ENCODE measurements around the gene GASK1B. TPM values are rescaled to one million over a fixed set of nuclear protein-coding genes. Genes with fewer than 3 reads are reported as not detected.

GASK1B gene
- polyA plus RNA-seq, 12 donors = 48.6 to 82.8 (median 62.9) TPM; not detected in 1

DNA sequence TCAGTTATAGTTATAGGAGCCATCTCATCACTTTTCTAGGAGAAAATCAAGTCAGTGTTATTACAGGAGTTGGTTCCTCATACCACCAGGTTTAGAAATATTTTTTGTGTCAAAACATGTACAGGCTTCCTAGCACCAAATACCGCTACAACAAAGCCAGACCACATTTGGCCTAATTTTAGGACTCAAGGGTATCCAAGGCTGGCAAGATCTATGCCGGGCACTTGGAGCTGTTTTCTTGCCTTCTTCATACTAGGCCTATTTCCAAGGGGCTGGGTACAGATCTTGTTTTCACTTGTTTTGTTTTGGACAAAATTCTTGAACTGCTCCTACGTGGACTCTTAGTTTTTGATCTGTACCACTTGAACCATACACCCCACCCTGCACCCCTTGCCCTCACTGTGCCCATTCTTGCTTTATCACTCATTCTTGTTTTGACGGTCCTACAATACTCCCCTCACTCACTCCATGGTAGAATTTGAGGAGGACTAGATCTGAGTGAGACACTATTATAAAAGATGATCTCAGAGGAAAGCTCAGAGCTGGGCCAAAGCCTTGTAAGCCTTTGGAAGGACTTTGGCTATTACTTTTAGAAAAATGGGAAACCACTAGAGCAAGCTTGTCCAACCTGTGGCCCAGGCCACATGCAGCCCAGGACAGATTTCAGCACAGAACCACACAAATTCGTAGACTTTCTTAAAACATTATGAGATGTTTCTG is 19.8 kb upstream of the GASK1B start:
- DNase-seq = no peak

DNA sequence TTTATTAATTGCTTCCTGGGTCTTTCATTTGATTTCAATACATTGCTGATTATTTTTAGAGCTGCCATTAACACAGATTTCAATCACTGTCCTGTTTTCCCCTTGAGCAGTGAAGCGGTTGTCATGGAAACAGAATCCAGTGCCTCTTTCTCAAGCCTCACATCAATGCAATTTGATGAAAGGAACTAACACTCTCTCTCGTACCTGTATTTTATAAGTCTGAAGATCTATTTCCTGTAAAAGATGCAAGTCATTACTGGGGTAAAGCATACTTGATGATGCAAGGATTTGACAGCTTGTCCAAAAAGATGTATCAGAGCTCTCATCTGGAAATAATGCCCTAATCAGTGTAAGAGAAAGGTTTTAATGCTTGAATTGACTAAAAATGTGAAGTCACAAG is 17.9 kb upstream of the GASK1B start:
- DNase-seq = no peak

DNA sequence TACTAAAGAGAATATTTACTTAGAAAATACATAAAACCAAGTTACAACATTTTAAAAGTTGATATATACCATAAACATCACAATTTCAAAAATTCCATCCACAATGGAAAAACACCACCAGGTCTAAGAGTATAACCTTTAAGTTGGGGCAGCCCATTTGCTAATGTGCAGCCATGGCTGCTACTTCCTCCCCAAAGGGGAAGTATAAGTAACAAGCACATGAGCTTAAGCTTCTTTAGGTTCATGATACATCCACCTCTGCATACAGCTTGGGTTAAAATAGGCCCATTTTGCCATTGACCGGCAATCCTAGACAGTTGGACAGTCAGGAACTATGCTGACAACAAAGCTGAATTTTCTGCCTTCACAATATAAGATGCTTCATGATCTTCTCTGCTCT is 16.6 kb upstream of the GASK1B start:
- DNase-seq = no peak

DNA sequence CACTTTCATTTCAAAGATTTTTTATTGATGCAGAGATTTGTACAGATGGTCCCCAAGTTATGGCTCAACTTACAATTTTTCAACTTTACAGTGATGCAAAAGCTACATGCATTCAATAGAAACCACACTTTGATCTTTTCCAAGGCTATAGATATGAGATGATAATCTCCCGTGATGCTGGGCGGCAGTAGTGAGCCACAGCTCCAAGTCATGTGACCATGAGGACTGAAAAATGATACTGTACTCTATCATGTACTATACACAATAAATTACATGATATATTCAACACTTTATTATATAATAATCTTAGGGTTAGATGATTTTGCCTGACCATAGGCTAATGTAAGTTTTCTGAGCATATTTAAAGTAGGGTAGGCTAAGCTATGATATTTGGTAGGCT is 14.0 kb upstream of the GASK1B start:
- no peak for DNase-seq

DNA sequence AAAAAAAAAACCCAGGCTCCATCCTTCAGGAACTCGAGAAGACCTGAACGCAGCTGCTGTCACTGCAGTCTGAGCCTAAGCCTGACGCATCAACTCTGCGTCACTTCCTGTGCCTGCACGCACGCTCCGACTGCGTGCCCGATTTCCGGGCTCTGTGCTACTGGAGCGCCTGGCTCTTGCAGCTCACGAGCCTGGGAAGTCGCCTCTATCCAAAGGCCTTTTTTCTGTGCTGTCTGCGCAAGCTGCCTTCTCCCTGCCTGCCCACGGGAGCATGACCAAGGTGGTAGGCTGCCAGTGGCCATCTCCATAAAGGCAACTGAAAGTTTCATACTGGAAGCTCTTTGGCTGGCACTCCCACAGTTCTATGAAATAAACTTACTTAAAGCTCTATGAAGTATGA is 9.9 kb upstream of the GASK1B start:
- no peak for DNase-seq

DNA sequence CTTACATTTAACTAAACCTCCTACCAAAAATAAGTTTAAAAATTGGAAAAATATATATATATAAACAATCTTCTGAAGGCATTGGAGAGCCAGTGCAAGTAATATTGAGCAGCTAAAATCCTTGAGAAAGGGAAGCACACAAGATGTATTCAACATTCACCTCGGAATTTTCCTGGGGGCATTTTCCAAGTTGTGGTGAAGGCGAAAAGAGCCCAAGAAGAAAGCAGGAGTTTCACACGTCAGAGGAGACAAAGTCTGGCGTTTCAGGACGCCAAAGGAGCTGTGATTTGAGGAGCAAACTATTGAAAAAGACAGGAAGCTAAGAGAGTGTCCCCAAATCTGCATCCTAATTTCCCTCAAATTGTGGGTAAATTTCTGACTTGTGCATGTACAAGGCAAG is 9.1 kb upstream of the GASK1B start:
- no peak for DNase-seq

DNA sequence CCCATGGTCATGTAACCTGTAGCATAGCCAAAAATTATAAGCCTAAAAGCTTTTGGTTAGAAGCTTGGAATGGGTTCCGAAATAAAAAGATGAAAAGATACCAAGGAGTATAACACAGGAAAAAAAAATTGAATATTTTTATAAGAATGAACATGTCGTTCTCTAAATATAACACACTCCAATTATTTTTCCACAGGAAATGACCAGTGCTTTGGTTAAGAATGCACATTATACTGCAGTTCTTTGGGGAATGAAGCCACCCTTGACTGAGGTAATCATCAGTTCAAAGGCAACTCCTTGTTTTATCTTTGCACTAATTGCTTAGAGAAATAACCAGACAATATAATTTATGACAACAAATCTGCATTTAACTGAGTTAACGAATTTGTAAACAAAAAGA is 6.6 kb upstream of the GASK1B start:
- DNase-seq = no peak

DNA sequence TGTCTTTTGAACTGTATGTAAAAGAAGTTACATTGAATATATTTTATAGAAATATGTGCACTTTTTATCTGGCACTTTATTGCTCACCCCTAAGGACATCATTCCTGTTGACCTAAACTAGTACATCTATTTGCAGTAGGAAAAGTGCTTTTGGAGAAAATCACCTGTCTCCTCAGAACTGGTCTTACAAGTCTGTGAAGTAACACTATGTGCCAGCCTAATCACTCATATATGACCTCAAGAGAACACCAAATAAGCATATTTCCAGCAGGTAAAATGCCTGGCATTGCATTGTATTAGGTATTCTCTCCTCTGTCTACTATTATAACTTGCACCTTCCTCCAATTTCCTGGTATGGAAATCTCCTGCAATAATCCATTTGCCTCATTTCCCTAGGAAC is 4.0 kb upstream of the GASK1B start:
- DNase-seq = no peak

DNA sequence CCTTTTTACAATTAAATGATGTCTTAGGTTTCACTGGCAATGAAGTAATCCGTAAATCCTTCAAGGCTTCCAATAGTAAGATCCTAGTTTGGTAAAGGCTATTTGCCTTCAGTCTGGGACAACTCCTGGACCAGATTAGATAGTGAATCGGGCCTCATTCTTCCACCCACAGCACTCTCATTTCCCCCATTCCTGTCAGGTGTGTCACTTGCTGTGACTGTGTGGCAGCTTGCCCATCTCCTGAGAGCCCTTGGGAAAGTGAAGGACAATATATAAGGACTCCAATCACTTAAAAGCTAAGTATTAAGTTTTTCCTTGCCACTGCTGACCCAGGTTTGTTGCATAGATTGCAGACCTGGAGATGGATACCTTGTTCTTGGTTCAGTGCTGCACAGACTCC is 3.3 kb upstream of the GASK1B start:
- DNase-seq = no peak

DNA sequence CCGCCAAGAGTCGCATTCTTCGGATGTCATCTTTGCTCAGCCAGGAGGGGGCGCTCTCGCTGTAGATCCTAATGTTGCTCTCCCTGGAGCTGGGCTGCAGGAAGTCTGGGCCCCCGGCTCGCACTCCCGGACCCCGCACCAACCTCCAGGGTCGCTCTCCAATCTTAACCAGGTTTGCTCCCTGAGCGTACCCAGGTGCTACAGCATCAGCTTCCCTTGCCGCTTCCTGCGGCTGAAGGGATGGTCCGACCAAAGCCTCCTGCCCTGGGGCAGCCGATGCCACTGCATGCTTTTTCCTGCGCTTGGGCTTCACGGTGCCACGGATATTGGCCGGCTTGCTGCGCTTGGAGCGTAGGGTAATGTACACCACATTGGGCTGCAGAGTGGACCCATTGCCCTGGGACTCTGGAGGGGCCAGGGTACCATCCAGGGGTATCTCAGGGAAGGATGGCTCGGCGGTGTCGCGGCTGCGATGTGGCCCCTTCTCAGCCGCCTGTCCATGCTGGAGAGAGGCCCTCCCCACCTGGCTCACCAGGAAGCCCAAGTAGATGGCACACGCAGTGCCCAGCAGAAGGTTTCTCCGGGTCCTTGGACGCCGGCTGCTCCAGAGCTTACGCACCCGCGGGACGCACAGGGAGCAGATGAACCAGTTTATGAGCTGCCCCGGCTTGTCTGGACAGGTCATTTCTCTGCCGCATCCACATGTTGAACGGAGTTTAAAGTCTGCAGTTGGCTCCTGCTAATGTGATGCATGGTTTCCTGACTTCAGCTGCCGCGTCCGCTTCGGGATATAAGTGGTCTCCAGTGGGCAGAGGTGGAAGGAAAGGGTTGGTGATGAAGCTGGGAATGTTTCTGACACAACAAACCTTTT is 1.9 kb downstream of the GASK1B start:
- DNase-seq = peak; percentile 34

DNA sequence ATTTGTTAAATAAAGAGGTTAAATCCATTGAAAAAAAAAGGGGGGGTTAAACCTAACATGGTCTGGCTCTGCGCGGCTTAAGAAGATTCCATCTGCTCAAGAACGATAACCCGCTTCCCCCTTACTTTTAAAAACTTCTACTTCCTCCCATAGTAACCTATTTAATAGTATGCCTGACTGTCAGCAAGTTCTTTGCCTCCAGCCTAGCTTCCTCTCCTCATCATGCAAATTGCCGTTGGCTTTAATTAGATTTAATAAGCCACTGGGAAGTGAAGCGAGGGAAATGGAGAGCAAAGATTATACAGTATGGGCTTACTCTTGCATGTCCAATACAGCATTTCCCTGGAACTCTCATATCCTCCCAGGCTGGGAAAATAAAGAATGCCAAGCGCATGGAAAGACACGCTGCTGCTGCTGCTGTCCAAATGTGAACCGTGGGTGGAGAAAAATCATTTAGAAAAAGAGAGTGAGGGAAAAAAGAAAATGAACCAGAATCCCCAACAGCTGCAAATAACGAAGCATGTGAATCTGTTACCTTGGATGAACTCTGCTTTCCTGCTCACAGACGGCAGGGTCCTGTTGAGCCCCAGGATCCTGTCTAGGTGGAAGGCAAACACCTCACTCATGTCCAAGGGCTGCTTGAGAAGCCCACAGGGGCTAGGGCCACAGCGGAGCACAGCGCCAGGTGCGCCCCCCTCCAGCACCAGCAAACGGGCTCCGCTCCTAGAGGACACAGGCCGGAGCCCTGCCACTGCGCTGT is 2.7 kb downstream of the GASK1B start:
- peak; percentile 81 for DNase-seq

DNA sequence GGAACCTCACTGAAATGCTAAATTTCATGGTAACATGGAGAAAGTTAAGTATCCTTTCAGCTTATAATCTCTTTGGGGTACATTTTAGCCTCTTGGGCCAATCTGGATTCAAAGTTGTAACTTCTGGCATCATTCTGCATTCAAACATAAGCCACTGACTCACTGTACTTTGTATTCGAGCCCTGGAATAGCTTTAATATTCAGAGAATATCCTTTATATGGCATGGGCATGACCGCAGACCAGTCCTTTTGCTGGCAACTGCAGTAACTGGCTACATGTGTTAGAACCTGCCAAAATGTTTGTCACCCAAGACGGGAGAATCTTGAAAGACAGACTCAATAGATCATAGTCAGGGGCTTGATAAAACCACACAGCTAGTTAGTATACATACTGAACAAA is 3.3 kb downstream of the GASK1B start:
- no peak for DNase-seq

DNA sequence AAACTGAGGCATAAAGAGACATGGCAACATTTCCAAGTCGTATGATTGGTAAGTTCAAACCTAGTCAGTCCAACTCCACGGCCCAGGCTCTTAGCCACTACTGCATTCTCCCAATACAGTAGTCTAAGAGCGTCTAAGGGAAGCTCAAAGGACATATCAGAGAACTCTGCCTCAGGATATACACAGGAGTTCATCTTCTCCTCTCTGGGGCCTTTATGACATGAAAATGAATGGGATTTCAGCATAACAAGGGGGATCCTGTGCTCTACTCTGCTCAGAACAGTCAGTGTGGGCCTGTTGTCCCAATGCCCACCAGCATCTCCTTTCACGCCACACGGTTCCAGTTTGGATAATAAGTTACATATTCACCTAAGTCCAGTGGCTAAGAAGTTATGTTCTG is 4.2 kb downstream of the GASK1B start:
- no peak for DNase-seq

DNA sequence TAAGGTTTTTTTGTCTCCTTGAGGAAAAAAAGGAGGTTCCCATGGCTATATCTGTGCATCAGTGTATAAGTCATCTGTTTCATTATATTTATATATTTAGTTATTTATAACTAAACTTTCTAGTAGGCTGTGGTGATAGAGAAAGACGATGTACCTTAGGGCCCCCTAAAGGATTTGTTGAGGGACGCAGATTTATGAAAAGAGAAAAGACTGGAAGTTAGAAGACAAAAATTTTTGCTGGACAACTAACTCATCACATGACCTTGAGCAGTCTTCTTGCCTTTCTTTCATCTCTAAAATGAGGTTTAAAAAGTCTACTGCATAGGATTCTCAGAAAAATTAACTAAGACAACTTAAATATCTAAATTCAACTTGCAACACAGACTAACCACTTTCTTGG is 6.1 kb downstream of the GASK1B start:
- no peak for DNase-seq

DNA sequence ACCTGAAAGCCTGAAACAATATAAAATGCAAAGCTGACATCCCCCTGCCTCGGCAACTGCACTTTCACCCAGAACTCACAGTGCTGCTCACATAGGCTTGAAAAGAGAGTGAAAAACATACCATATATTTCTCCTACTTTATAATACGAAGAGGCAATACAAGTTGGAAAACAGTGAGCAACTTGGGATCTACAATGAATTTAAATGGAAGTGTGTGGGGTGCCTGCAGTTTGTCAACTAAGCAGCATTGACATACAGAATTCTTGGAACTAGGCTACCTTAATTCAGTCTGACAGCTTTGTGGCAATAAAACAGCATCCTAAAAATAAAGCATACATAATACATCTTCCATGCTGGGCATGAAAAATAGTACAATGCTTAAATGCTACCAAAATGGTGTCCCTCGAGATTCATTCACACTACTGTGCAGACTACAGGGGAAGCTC is 8.0 kb downstream of the GASK1B start:
- no peak for DNase-seq

DNA sequence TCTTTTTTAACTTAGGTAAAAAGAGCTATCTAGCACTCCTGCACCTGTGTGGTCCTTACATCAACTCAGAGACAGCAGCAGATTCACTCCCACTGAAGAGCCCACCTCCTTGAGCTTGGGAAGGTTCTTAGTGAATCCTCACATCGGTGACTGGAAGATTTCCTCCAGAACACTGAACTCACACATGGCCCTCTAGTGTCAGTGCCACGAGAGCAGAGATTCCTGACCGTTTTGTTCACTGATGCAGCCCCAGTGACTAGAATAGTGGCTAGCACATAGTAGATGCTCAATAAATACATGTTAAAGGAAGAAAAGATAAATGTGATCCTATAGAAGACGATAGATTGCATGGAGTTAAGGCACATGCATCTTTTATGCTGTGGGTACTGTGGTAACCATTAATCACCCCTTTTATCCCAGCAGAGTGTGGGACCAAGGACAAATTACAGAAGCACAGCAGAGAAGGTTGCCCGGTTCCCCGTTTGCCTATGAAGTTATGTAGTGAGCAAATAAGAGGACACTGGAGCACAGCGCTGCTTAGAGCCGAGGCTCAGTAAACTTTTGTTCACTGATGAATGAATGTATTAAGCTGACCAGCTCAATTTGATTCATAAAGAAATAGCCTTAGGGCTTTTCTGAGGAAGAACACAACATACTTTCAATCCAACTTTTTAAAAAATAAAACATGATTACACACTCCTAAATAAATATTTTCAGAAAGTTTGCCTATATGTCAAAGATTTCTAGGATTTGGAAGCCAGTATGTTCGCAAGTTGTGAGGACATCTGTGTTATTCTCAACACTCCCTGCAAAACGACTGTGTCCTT is 8.7 kb downstream of the GASK1B start:
- no peak for DNase-seq

DNA sequence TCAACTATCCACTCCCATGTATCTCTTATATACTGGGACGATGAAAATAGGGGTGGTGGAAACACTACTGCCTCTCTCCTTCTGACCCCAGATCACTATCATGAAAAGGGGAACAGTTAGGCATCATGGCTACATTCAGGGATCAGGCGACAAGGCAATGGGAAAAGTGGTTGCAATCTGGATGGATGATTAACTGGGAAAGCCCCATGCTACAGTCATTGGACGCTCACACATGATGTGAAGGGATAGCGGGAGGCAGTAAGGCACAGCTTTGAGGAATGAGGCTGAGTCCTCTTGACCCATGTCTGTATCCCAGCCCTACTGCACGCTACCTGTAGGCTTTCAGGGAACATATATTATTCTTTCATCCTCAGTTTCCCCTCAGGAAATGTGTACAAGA is 10.2 kb downstream of the GASK1B start:
- no peak for DNase-seq

DNA sequence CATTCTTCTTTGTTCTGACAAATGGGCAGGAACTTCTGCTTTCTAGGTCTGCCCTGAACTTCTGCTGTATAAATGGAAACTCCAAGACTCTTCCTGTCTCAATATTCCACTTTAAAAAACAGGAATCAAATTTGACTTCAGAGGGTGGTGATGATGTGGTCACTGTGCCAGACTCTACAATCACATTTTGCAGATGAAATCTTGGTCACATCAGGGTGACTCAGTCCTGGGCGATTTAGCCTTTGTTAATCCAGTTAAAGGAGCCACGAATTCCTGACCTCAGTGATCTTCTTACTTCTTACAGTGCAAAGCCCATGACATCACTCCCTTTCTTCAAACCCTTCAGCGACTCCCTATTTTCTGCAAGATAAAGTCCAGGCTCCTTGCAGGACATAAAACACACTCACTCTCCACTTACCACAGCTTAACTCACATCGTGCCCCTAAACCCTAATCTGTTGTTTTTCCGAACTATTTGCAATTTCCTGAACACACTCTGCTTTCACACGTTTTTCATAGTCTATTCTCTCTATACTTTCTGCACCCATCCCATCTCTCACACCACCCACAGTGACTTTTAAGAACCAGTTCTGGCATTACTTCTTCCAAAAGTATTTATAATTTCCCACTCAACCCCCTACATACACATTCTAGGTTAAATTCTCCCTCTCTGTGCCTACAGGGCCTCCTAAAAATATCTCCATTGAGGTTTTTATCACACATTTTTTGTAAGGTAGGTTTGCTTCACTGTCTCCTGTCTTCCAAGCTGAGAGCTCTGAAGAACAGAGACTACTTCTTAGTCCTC is 11.1 kb downstream of the GASK1B start:
- no peak for DNase-seq

DNA sequence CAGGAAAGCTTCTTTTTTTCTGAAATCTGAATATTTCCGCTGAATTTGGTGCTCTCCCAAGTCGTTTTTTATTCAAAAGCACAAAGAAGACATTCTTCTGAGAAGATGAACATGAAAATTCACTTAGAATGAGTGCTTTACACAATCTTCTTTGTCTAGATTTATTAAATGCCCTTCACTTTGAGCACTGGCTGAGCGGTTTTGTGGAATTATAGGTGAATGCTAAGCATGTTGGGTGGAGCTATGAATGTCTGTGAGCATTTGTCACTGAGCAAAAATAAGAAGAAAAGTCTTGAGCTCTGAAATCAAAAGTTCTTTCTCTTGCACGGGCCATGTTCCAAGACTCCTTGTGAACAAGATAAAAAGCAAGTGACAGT is 13.1 kb downstream of the GASK1B start:
- DNase-seq = no peak

DNA sequence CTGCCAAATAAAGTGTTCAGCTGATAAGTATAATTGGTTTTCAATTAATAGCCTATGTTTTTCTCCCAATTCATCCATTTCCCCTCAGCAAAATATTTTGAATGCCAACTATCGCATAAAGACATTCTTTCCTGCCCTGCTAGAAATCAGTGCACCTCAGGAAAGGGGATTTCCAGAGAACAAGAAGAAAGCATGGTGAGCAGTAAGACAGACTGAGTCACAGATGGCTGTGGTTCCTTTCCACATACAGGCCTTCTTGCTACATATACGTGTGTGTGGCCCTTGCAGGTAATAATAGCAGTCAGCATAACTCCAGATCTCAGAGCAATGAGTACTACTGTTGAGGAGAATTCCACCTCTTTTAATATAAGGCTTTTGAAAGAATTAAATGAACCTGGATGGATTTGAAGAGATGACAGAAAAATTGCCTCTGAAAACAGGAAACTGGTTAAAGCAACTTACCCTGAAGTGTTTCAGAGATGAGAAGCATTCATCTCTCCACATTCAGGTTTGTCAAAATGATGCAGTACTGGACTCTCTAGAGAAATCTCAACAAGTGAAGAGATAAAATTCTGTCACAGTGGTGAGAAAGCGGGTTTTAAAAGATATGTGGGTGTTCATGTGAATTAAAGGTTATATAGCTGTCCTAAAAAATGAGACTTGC is 13.6 kb downstream of the GASK1B start:
- no peak for DNase-seq
